HepG2 (cell line): Measurements from ENCODE around the gene FBLL1. TPM values are rescaled to one million over a fixed set of nuclear protein-coding genes. Genes with fewer than 3 reads are reported as not detected.

ENCODE experiments used
- ATAC-seq: fragments of 200-7000 bp; cut with Tn5 transposase; 3 replicates; pipeline ENCODE4 v1.9.1; 2020; ENCODE audit warnings: mild to moderate bottlenecking, moderate library complexity
- BruUV-seq: library from RNA; stranded (reverse); fragments of 400-500 nt; replicated peaks from 2 replicates; lab custom pipeline; 2021; lab: Mats Ljungman, UMichigan
- CTCF ChIA-PET: fragments of 300-600 bp; formaldehyde crosslinking; extraction: SDS; loops from one replicate; lab custom pipeline; 2021; ENCODE audit warnings: low total read pairs, inconsistent platforms, low intra/inter-chr PET ratio; lab: Yijun Ruan, JAX
- POLR2A ChIA-PET: fragments of 350-600 bp; sonication (Branson Sonifier 250); formaldehyde crosslinking; loops from one replicate; lab custom pipeline; 2020; ENCODE audit warnings: antibody characterized with exemption, inconsistent platforms; lab: Yijun Ruan, JAX
- DNase-seq: peaks from one replicate; pipeline ENCODE4 v3.0.0-alpha.2; 2015; ENCODE audit warnings: low spot score
- FAIRE-seq: peaks from 3 replicates; lab custom pipeline; 2011; peaks lifted over from hg19 to GRCh38; lab: Jason Lieb, UNC
- H2AFZ ChIP-seq: one replicate; pipeline ENCODE4 v1.6.1; 2011; ENCODE audit warnings: low read length, inconsistent platforms
- H3K27ac ChIP-seq: fragments of 300-600 bp; 3 replicates; pipeline ENCODE4 v1.8.0; 2011; ENCODE audit warnings: mixed run types, mild to moderate bottlenecking, mixed read lengths, low read length, inconsistent platforms; ENCODE audit not compliant: insufficient read depth; ENCODE audit errors: extremely low read length
- H3K27me3 ChIP-seq, 2 experiments: fragments of 200-600 bp in 1 of 2; 2 replicates in 1 of 2; 3 replicates in 1 of 2; pipeline versions ENCODE4 v1.6.0 to v1.8.0; 2011; ENCODE audit warnings: low read length in 2 of 2, mild to moderate bottlenecking in 2 of 2, moderate library complexity in 2 of 2, inconsistent platforms in 1 of 2; ENCODE audit not compliant: insufficient read depth in 2 of 2, control insufficient read depth in 1 of 2
- H3K36me3 ChIP-seq, 2 experiments: fragments of 200-600 bp in 1 of 2; replicated peaks in 1 of 2; 2 replicates in 1 of 2; 3 replicates in 1 of 2; pipeline versions ENCODE4 v1.5.1 to v1.8.0; 2011; ENCODE audit warnings: low read length in 2 of 2, inconsistent platforms in 1 of 2; ENCODE audit not compliant: insufficient read depth in 2 of 2, control insufficient read depth in 1 of 2
- H3K4me1 ChIP-seq: 2 replicates; pipeline ENCODE4 v1.5.1; 2012; ENCODE audit warnings: low read length, inconsistent platforms; ENCODE audit not compliant: insufficient read depth
- H3K4me2 ChIP-seq: 2 replicates; pipeline ENCODE4 v1.6.0; 2011; ENCODE audit warnings: low read depth, low read length, inconsistent platforms
- H3K4me3 ChIP-seq, 3 experiments: fragments of 200-600 bp in 1 of 3; sonication (generic), shearing (Covaris generic) in 1 of 3; replicated peaks in 1 of 3; 2 replicates each; pipeline ENCODE4 v1.5.1; 2011 to 2016; ENCODE audit warnings: low read length in 3 of 3, inconsistent platforms in 2 of 3, low read depth in 2 of 3, mild to moderate bottlenecking in 2 of 3, control low read depth in 1 of 3, mixed read lengths in 1 of 3; ENCODE audit not compliant: insufficient read depth in 1 of 3
- H3K79me2 ChIP-seq: one replicate; pipeline ENCODE4 v1.6.1; 2011; ENCODE audit warnings: low read length, inconsistent platforms; ENCODE audit not compliant: insufficient read depth
- H3K9ac ChIP-seq: 2 replicates; pipeline ENCODE4 v1.6.0; 2011; ENCODE audit warnings: mild to moderate bottlenecking, low read depth, low read length, inconsistent platforms; ENCODE audit not compliant: insufficient read depth
- H3K9me3 ChIP-seq: 2 replicates; pipeline ENCODE4 v1.5.1; 2012; ENCODE audit warnings: mild to moderate bottlenecking, low read length
- H4K20me1 ChIP-seq: 2 replicates; pipeline ENCODE4 v1.6.0; 2011; ENCODE audit warnings: inconsistent platforms, mild to moderate bottlenecking, low read length, moderate library complexity; ENCODE audit not compliant: insufficient read depth
- FOSL2 ChIP-seq: sonication (generic); formaldehyde crosslinking; IDR thresholded peaks from 2 replicates; pipeline ENCODE4 v1.4.0; 2020; ENCODE audit warnings: missing genetic modification reagents
- MAFG ChIP-seq: sonication (generic); formaldehyde crosslinking; IDR thresholded peaks from 2 replicates; pipeline ENCODE4 v1.5.1; 2020; ENCODE audit warnings: mild to moderate bottlenecking, missing genetic modification reagents
- MAZ ChIP-seq, 2 experiments: sonication (generic) in 1 of 2; formaldehyde crosslinking in 1 of 2; IDR thresholded peaks; 2 replicates each; pipeline versions ENCODE4 v1.5.0 to v1.6.1; 2012 to 2020; ENCODE audit warnings: low read depth in 2 of 2, mild to moderate bottlenecking in 2 of 2, borderline replicate concordance in 1 of 2, improper control_type of control experiment in 1 of 2, low read length in 1 of 2, missing genetic modification reagents in 1 of 2, moderate library complexity in 1 of 2
- MTA1 ChIP-seq: sonication (generic); formaldehyde crosslinking; IDR thresholded peaks from 2 replicates; pipeline ENCODE4 v1.4.0; 2020; ENCODE audit warnings: missing genetic modification reagents, mild to moderate bottlenecking, borderline replicate concordance
- NCOA1 ChIP-seq: sonication (generic); formaldehyde crosslinking; IDR thresholded peaks from 2 replicates; pipeline ENCODE4 v1.9.0; 2021; ENCODE audit warnings: missing genetic modification reagents
- PRMT3 ChIP-seq: sonication (generic); formaldehyde crosslinking; IDR thresholded peaks from 2 replicates; pipeline ENCODE4 v1.8.1; 2022; ENCODE audit warnings: low read depth, mild to moderate bottlenecking, moderate library complexity, missing genetic modification reagents, borderline replicate concordance
- REL ChIP-seq: sonication (generic); formaldehyde crosslinking; conservative IDR thresholded peaks from 2 replicates; pipeline ENCODE4 v1.8.0; 2022; ENCODE audit warnings: mild to moderate bottlenecking, missing genetic modification reagents, moderate library complexity
- SMAD3 ChIP-seq: sonication (generic); formaldehyde crosslinking; IDR thresholded peaks from 2 replicates; pipeline ENCODE4 v1.4.0; 2020; ENCODE audit warnings: missing genetic modification reagents
- SNRNP70 ChIP-seq: fragments of 200-400 bp; formaldehyde crosslinking; IDR thresholded peaks from 2 replicates; pipeline ENCODE4 v1.6.1; 2017; ENCODE audit warnings: mild to moderate bottlenecking, low read depth, low read length, moderate library complexity
- TOE1 ChIP-seq: sonication (generic); formaldehyde crosslinking; IDR thresholded peaks from 2 replicates; pipeline ENCODE4 v1.4.0; 2020; ENCODE audit warnings: mild to moderate bottlenecking, missing genetic modification reagents
- ZMAT5 ChIP-seq: sonication (generic); formaldehyde crosslinking; IDR thresholded peaks from 2 replicates; pipeline ENCODE4 v1.5.0; 2020; ENCODE audit warnings: mild to moderate bottlenecking, low read depth, missing genetic modification reagents, borderline replicate concordance
- ZNF20 ChIP-seq: sonication (generic); formaldehyde crosslinking; IDR thresholded peaks from 2 replicates; pipeline ENCODE4 v1.4.0; 2020; ENCODE audit warnings: mild to moderate bottlenecking, moderate library complexity, missing genetic modification reagents
- ZNF362 ChIP-seq: sonication (generic); formaldehyde crosslinking; IDR thresholded peaks from 2 replicates; pipeline ENCODE4 v1.4.0; 2020; ENCODE audit warnings: missing genetic modification reagents, mild to moderate bottlenecking, borderline replicate concordance
- ZNF576 ChIP-seq: sonication (generic); formaldehyde crosslinking; IDR thresholded peaks from 2 replicates; pipeline ENCODE4 v1.4.0; 2020; ENCODE audit warnings: mild to moderate bottlenecking, missing genetic modification reagents
- ZNF616 ChIP-seq: sonication (generic); formaldehyde crosslinking; IDR thresholded peaks from 2 replicates; pipeline ENCODE4 v1.5.0; 2020; ENCODE audit warnings: low read depth, mild to moderate bottlenecking, missing genetic modification reagents
- ZNF672 ChIP-seq: sonication (generic); formaldehyde crosslinking; IDR thresholded peaks from 2 replicates; pipeline ENCODE4 v1.8.1; 2022; ENCODE audit warnings: missing genetic modification reagents
- ZNF720 ChIP-seq: sonication (generic); formaldehyde crosslinking; IDR thresholded peaks from 2 replicates; pipeline ENCODE4 v1.4.0; 2020; ENCODE audit warnings: missing genetic modification reagents
- ZNF784 ChIP-seq: sonication (generic); formaldehyde crosslinking; IDR thresholded peaks from 2 replicates; pipeline ENCODE4 v1.5.1; 2020; ENCODE audit warnings: missing genetic modification reagents, mild to moderate bottlenecking, borderline replicate concordance
- WGBS: methylation state at CpG from one replicate; pipeline ENCODE4 v1.1.6; 2017; ENCODE audit warnings: low lambda C conversion rate; 5-methylcytosine and 5-hydroxymethylcytosine counted together
- in situ Hi-C: cut with HindIII; loops from 2 replicates; pipeline ENCODE4 v1.10.0; 2017; ENCODE audit warnings: low pct_unique_long_range_greater_than_20kb; ENCODE audit not compliant: extremely low pct_ligation_motif_present
- intact Hi-C: fragments of 100-400 bp; cut with micrococcal nuclease; formaldehyde crosslinking; loops from one replicate; pipeline ENCODE4 v1.10.0; 2022; ENCODE audit not compliant: unreplicated experiment
- polyA plus RNA-seq, 8 experiments: library from polyadenylated mRNA; depleted of rRNA in 3 of 8; stranded (reverse) in 7 of 8; unstranded in 1 of 8; fragments of >200 nt; fragmentation: Illumina TruSeq in 4 of 8; extraction: Trizol in 4 of 8; gene quantifications; 2 replicates each; pipeline versions ENCODE4 v1.2.1 to v1.2.3, GENCODE V29; 2011 to 2016; ENCODE audit warnings: low read depth in 4 of 8, missing spikeins in 1 of 8, mixed read lengths in 1 of 8; ENCODE audit not compliant: insufficient read depth in 1 of 8
- total RNA-seq, 5 experiments: library from RNA; depleted of rRNA; stranded (reverse); fragments of >200 nt; fragmentation: Illumina TruSeq; extraction: Trizol; gene quantifications; 2 replicates each; pipeline ENCODE4 v1.2.3, GENCODE V29; 2016; ENCODE audit warnings: low read depth in 1 of 5

The FBLL1 gene
- total and polyA plus RNA-seq, 2 of the 13 experiments (the other 11 are each of a cell fraction or from before 2014, with no cell fraction given) = 0.17 to 0.18 TPM

- TF ChIP-seq MAZ (IDR thresholded peaks at IDR 0.05; ENCODE audit: borderline replicate concordance, low read depth, low read length) (no peak), MAZ (CRISPR knock-in tag; IDR thresholded peaks at IDR 0.05; ENCODE audit: low read depth) (no peak), REL (CRISPR knock-in tag) (no peak)
- TF ChIP-seq, all 625 proteins: peak for 0
Measured at GRCh38 chr5:168531191-168531590, 2.1 kb downstream of the FBLL1 start (continued).

GRCh38 chr5:168531987-168532864 is 3.1 kb downstream of the FBLL1 start:
- Histone ChIP-seq H3K4me3 (no peak overlapping the region), H3K9me3 (no peaks in the 10 kb centered on the region), H3K27me3 (peaks cover 0 to 15% of the 10 kb centered on the region in 2 experiments; a peak in 4 of 5 replicates), H4K20me1 (no peaks in the 10 kb centered on the region), H3K4me2 (no peak overlapping the region), H3K9ac (no peak overlapping the region), H3K27ac (no peak overlapping the region), H3K4me1 (peaks cover 5% of the 10 kb centered on the region; the same call in 1 of the 2 replicates), H3K36me3 (no peaks in the 10 kb centered on the region), H3K79me2 (no peaks in the 10 kb centered on the region), H2AFZ (no peak overlapping the region)
- in situ Hi-C loops = no loop called here
- no peak for TF ChIP-seq TOE1
- TF ChIP-seq ZMAT5 (CRISPR knock-in tag) = no peak
- TF ChIP-seq MTA1 (CRISPR knock-in tag) = no peak
- no peak for TF ChIP-seq ZNF576 (CRISPR knock-in tag)
- TF ChIP-seq ZNF616 = no peak
- no peak for TF ChIP-seq MAFG (CRISPR knock-in tag)
- no peak for TF ChIP-seq ZNF362 (CRISPR knock-in tag)
- TF ChIP-seq ZNF784 (CRISPR knock-in tag) = no peak
- no peak for TF ChIP-seq ZNF672 (CRISPR knock-in tag)
- TF ChIP-seq SNRNP70 = no peak
- no peak for TF ChIP-seq SMAD3 (CRISPR knock-in tag)
- no peak for TF ChIP-seq NCOA1 (CRISPR knock-in tag)
- TF ChIP-seq PRMT3 (CRISPR knock-in tag) = no peak
- no peak for TF ChIP-seq ZNF720 (CRISPR knock-in tag)
- no peak for TF ChIP-seq ZNF20 (CRISPR knock-in tag)
- no peak for TF ChIP-seq FOSL2 (CRISPR knock-in tag)
- FAIRE-seq (no peak), ATAC-seq (no peak), DNase-seq (no peak)
- BruUV-seq = no TSS peak
- CTCF ChIA-PET = no interaction called here
- intact Hi-C loops = no loop called here
- 27% methylated on average over 6 of the region's 6 CpGs for WGBS
- POLR2A ChIA-PET = no interaction called here
